HepG2 (cell line): ENCODE data around the gene ZNF384. TPM values are rescaled to one million over a fixed set of nuclear protein-coding genes. Genes with fewer than 3 reads are reported as not detected.

Experiments used
- CBFB ChIP-seq: sonication (generic); formaldehyde crosslinking; IDR thresholded peaks from 2 replicates; pipeline ENCODE4 v1.4.0; 2020; ENCODE audit warnings: missing genetic modification reagents
- FOXA3 ChIP-seq: IDR thresholded peaks from 2 replicates; pipeline ENCODE4 v1.6.1; 2016; ENCODE audit warnings: missing genetic modification reagents, missing compliant biosample characterization
- KLF16 ChIP-seq, 2 experiments: sonication (generic) in 1 of 2; formaldehyde crosslinking in 1 of 2; IDR thresholded peaks; 2 replicates each; pipeline versions ENCODE4 v1.6.1 to v1.8.0; 2016 to 2023; ENCODE audit warnings: missing genetic modification reagents in 2 of 2, missing compliant biosample characterization in 1 of 2
- MED8 ChIP-seq: sonication (generic); formaldehyde crosslinking; IDR thresholded peaks from 2 replicates; pipeline ENCODE4 v1.8.1; 2023; ENCODE audit warnings: mild to moderate bottlenecking, missing genetic modification reagents; ENCODE audit not compliant: insufficient replicate concordance
- NR1H2 ChIP-seq: sonication (generic); formaldehyde crosslinking; IDR thresholded peaks from 2 replicates; pipeline ENCODE4 v1.8.1; 2022; ENCODE audit warnings: low read depth, missing genetic modification reagents, borderline replicate concordance
- NRL ChIP-seq: sonication (generic); formaldehyde crosslinking; IDR thresholded peaks from 2 replicates; pipeline ENCODE4 v1.5.0; 2020; ENCODE audit warnings: missing genetic modification reagents, mild to moderate bottlenecking, moderate library complexity, borderline replicate concordance
- RELA ChIP-seq: sonication (generic); formaldehyde crosslinking; IDR thresholded peaks from 2 replicates; pipeline ENCODE4 v1.4.0; 2020; ENCODE audit warnings: missing genetic modification reagents
- RXRA ChIP-seq: sonication (generic); formaldehyde crosslinking; IDR thresholded peaks from 2 replicates; pipeline ENCODE4 v1.5.1; 2020; ENCODE audit warnings: missing genetic modification reagents
- SKI ChIP-seq: fragments of 450-650 bp; IDR thresholded peaks from one replicate; pipeline ENCODE4 v1.6.1; 2018; ENCODE audit warnings: mild to moderate bottlenecking; ENCODE audit not compliant: partially characterized antibody
- SMARCC2 ChIP-seq: fragments of 450-650 bp; IDR thresholded peaks from 2 replicates; pipeline ENCODE4 v1.6.1; 2017; ENCODE audit warnings: antibody characterized with exemption, mild to moderate bottlenecking
- SMC3 ChIP-seq: IDR thresholded peaks from 2 replicates; pipeline ENCODE4 v1.6.1; 2011; ENCODE audit warnings: low read length, improper control_type of control experiment
- ZFP62 ChIP-seq: sonication (generic); formaldehyde crosslinking; IDR thresholded peaks from 2 replicates; pipeline ENCODE4 v1.4.0; 2020; ENCODE audit warnings: missing genetic modification reagents
- ZNF17 ChIP-seq: sonication (generic); formaldehyde crosslinking; IDR thresholded peaks from 2 replicates; pipeline ENCODE4 v1.5.0; 2020; ENCODE audit warnings: mild to moderate bottlenecking, missing genetic modification reagents
- ZNF235 ChIP-seq: sonication (generic); formaldehyde crosslinking; IDR thresholded peaks from 2 replicates; pipeline ENCODE4 v1.8.1; 2023; ENCODE audit warnings: mild to moderate bottlenecking, missing genetic modification reagents, borderline replicate concordance
- ZNF296 ChIP-seq: sonication (generic); formaldehyde crosslinking; conservative IDR thresholded peaks from 2 replicates; pipeline ENCODE4 v1.5.0; 2020; ENCODE audit warnings: mild to moderate bottlenecking, missing genetic modification reagents
- ZNF343 ChIP-seq: sonication (generic); formaldehyde crosslinking; IDR thresholded peaks from 2 replicates; pipeline ENCODE4 v1.4.0; 2020; ENCODE audit warnings: mild to moderate bottlenecking, missing genetic modification reagents
- ZNF563 ChIP-seq: sonication (generic); formaldehyde crosslinking; IDR thresholded peaks from 2 replicates; pipeline ENCODE4 v1.8.0; 2022; ENCODE audit warnings: mild to moderate bottlenecking, moderate library complexity, missing genetic modification reagents
- ZNF607 ChIP-seq: sonication (generic); formaldehyde crosslinking; IDR thresholded peaks from 2 replicates; pipeline ENCODE4 v1.5.1; 2020; ENCODE audit warnings: missing genetic modification reagents, mild to moderate bottlenecking, borderline replicate concordance
- ZSCAN22 ChIP-seq: sonication (generic); formaldehyde crosslinking; IDR thresholded peaks from 2 replicates; pipeline ENCODE4 v1.4.0; 2020; ENCODE audit warnings: mild to moderate bottlenecking, missing genetic modification reagents
- polyA plus RNA-seq, 8 experiments: library from polyadenylated mRNA; depleted of rRNA in 3 of 8; stranded (reverse) in 7 of 8; unstranded in 1 of 8; fragments of >200 nt; fragmentation: Illumina TruSeq in 4 of 8; extraction: Trizol in 4 of 8; gene quantifications; 2 replicates each; pipeline versions ENCODE4 v1.2.1 to v1.2.3, GENCODE V29; 2011 to 2016; ENCODE audit warnings: low read depth in 4 of 8, missing spikeins in 1 of 8, mixed read lengths in 1 of 8; ENCODE audit not compliant: insufficient read depth in 1 of 8
- total RNA-seq, 5 experiments: library from RNA; depleted of rRNA; stranded (reverse); fragments of >200 nt; fragmentation: Illumina TruSeq; extraction: Trizol; gene quantifications; 2 replicates each; pipeline ENCODE4 v1.2.3, GENCODE V29; 2016; ENCODE audit warnings: low read depth in 1 of 5
- TF ChIP-seq, protein P1 (sequence below): sonication (generic); formaldehyde crosslinking; IDR thresholded peaks from 2 replicates; pipeline ENCODE4 v1.8.1; 2022; ENCODE audit warnings: low read depth, mild to moderate bottlenecking, missing genetic modification reagents
- TF ChIP-seq, protein P2 (sequence below): sonication (generic); formaldehyde crosslinking; IDR thresholded peaks from 2 replicates; pipeline ENCODE4 v1.5.0; 2020; ENCODE audit warnings: missing genetic modification reagents, mild to moderate bottlenecking, borderline replicate concordance
- TF ChIP-seq, protein P3 (sequence below): sonication (generic); formaldehyde crosslinking; IDR thresholded peaks from 2 replicates; pipeline ENCODE4 v1.5.0; 2020; ENCODE audit warnings: missing genetic modification reagents, mild to moderate bottlenecking, borderline replicate concordance
- TF ChIP-seq, protein P4 (sequence below): sonication (generic); formaldehyde crosslinking; conservative IDR thresholded peaks from 2 replicates; pipeline ENCODE4 v1.4.0; 2020; ENCODE audit warnings: missing genetic modification reagents

Gene ZNF384
- total and polyA plus RNA-seq, 2 of the 13 experiments (the other 11 are each of a cell fraction or from before 2014, with no cell fraction given): 23.6 to 55.3 TPM

DNA sequence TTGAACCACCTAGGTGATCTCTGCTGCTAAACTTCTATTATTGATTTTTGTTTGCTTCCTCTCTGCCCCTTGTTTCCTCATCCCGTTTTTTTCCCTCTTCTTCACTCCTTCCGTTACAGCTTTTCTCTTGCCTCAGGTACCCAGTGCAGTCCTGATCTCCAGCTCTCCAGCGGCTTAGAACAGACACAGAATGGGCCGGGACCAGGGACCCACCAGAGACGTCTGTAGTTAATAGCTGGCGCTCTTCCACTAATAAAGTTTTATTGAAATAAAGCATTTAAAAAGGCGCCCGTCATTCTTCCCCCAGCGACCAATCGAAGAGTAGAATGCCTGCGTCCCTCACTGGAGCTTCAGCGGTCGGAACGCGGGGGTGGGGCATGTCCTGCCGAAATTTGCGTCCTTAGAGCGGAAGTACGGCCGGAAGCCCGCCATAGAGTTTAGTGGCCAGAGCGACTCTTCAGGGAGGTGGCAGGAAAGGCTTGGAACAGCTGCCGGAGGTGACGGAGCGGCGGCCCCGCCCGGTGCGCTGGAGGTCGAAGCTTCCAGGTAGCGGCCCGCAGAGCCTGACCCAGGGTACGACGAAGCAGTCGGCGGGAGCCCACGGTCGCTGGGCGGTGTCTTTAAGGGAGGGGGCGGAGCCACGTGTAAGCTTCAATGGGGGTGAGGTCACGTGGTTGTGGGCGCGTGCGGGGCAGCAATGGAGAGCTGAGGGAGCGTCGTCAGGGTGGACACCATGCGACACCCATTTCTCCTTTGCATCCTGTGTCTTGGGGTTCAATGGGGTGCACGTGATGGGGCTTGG, 34.6 kb upstream of the ZNF384 start, which contains the start of gene COPS7A (continued):
- TF ChIP-seq ZNF607 (CRISPR knock-in tag) (peak; percentile 79), ZNF17 (CRISPR knock-in tag) (peak; percentile 96), SMARCC2 (no peak), ZNF296 (CRISPR knock-in tag) (0 out of 2 replicates have a peak, but pooled peaks have one; percentile 29), KLF16 (CRISPR knock-in tag; IDR thresholded peaks at IDR 0.05) (peak in 1 of 2 experiments; percentile 91; a peak in 2 of 4 replicates), ZSCAN22 (CRISPR knock-in tag) (peak; percentile 50; the same call in 1 of the 2 replicates), SMC3 (no peak), RELA (CRISPR knock-in tag) (no peak), ZNF235 (peak; percentile 95; the same call in 1 of the 2 replicates), ZNF563 (CRISPR knock-in tag) (peak; percentile 95; the same call in 1 of the 2 replicates), NR1H2 (no peak), NRL (peak; percentile 98), FOXA3 (CRISPR knock-in tag) (peak; percentile 18; the same call in 1 of the 2 replicates), ZNF343 (CRISPR knock-in tag) (peak; percentile 53; the same call in 1 of the 2 replicates), CBFB (CRISPR knock-in tag) (peak; percentile 72; the same call in 1 of the 2 replicates), MED8 (CRISPR knock-in tag) (peak; percentile 73), RXRA (CRISPR knock-in tag) (peak; percentile 47; the same call in 1 of the 2 replicates), SKI (peak; percentile 32), ZFP62 (CRISPR knock-in tag) (no peak)
- TF ChIP-seq, protein P1, sequence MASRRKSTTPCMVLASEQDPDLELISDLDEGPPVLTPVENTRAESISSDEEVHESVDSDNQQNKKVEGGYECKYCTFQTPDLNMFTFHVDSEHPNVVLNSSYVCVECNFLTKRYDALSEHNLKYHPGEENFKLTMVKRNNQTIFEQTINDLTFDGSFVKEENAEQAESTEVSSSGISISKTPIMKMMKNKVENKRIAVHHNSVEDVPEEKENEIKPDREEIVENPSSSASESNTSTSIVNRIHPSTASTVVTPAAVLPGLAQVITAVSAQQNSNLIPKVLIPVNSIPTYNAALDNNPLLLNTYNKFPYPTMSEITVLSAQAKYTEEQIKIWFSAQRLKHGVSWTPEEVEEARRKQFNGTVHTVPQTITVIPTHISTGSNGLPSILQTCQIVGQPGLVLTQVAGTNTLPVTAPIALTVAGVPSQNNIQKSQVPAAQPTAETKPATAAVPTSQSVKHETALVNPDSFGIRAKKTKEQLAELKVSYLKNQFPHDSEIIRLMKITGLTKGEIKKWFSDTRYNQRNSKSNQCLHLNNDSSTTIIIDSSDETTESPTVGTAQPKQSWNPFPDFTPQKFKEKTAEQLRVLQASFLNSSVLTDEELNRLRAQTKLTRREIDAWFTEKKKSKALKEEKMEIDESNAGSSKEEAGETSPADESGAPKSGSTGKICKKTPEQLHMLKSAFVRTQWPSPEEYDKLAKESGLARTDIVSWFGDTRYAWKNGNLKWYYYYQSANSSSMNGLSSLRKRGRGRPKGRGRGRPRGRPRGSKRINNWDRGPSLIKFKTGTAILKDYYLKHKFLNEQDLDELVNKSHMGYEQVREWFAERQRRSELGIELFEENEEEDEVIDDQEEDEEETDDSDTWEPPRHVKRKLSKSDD (CRISPR knock-in tag): peak; percentile 60; the same call in 1 of the 2 replicates
- TF ChIP-seq, protein P2, sequence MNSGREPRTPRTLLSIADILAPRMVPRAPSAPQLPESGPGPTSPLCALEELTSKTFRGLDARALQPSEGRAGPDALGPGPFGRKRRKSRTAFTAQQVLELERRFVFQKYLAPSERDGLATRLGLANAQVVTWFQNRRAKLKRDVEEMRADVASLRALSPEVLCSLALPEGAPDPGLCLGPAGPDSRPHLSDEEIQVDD (CRISPR knock-in tag): peak; percentile 91; the same call in 1 of the 2 replicates
- TF ChIP-seq, protein P3, sequence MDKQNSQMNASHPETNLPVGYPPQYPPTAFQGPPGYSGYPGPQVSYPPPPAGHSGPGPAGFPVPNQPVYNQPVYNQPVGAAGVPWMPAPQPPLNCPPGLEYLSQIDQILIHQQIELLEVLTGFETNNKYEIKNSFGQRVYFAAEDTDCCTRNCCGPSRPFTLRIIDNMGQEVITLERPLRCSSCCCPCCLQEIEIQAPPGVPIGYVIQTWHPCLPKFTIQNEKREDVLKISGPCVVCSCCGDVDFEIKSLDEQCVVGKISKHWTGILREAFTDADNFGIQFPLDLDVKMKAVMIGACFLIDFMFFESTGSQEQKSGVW: no peak
- TF ChIP-seq, protein P4, sequence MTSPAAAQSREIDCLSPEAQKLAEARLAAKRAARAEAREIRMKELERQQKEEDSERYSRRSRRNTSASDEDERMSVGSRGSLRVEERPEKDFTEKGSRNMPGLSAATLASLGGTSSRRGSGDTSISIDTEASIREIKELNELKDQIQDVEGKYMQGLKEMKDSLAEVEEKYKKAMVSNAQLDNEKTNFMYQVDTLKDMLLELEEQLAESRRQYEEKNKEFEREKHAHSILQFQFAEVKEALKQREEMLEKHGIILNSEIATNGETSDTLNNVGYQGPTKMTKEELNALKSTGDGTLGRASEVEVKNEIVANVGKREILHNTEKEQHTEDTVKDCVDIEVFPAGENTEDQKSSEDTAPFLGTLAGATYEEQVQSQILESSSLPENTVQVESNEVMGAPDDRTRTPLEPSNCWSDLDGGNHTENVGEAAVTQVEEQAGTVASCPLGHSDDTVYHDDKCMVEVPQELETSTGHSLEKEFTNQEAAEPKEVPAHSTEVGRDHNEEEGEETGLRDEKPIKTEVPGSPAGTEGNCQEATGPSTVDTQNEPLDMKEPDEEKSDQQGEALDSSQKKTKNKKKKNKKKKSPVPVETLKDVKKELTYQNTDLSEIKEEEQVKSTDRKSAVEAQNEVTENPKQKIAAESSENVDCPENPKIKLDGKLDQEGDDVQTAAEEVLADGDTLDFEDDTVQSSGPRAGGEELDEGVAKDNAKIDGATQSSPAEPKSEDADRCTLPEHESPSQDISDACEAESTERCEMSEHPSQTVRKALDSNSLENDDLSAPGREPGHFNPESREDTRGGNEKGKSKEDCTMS (CRISPR knock-in tag): peak; percentile 76; the same call in 1 of the 2 replicates
